Activated CD4-positive, alpha-beta T cell treated with anti-CD3 and anti-CD28 coated beads, Interleukin-2, amount 10 ng/mL, durations not matched to agents 24 days and 14 days (primary cell): ENCODE measurements around the gene TBCE. TPM values are rescaled to one million over a fixed set of nuclear protein-coding genes. Genes with fewer than 3 reads are reported as not detected.

Source experiments
- total RNA-seq: library from RNA; stranded (reverse); gene quantifications from 2 replicates; pipeline ENCODE4 v1.2.3, GENCODE V29; 2022

Gene TBCE
- total RNA-seq, 1 donor from 2014 or later, result 24.0 TPM

Other genes with a start within 250 kb of the TBCE start
- 119 and 140 TPM in 2 replicates for gene TOMM20, start 238.6 kb upstream of the TBCE start, total RNA-seq
- 123 and 135 TPM in 2 replicates for gene RBM34, start 206.2 kb upstream of the TBCE start, total RNA-seq
- gene ARID4B, start 39.2 kb upstream of the TBCE start, total RNA-seq, result 50.8 and 50.9 TPM in 2 replicates
- 30.8 and 33.9 TPM in 2 replicates for gene GGPS1, start 38.9 kb upstream of the TBCE start, total RNA-seq
- 16.1 and 17.2 TPM in 2 replicates for gene B3GALNT2, start 137.0 kb downstream of the TBCE start, total RNA-seq